Middle frontal gyrus (tissue), 1 donor: ENCODE results near the gene ACAD10.

ENCODE experiments used
- DNase-seq: peaks from one replicate; pipeline ENCODE4 v3.0.0-alpha.2; 2015; ENCODE audit warnings: low spot score; ENCODE audit errors: extremely low spot score

The ACAD10 gene

GRCh38 chr12:111775205-111776193 lies 89.6 kb downstream of the ACAD10 start:
- DNase-seq: peak; percentile 51

- no peak for DNase-seq
Observed at GRCh38 chr12:111776836-111777344, 91.0 kb downstream of the ACAD10 start.

- DNase-seq: no peak
Observed at GRCh38 chr12:111777345-111778045, 91.6 kb downstream of the ACAD10 start.

GRCh38 chr12:111780166-111780565 lies 94.3 kb downstream of the ACAD10 start:
- DNase-seq: no peak

DNA sequence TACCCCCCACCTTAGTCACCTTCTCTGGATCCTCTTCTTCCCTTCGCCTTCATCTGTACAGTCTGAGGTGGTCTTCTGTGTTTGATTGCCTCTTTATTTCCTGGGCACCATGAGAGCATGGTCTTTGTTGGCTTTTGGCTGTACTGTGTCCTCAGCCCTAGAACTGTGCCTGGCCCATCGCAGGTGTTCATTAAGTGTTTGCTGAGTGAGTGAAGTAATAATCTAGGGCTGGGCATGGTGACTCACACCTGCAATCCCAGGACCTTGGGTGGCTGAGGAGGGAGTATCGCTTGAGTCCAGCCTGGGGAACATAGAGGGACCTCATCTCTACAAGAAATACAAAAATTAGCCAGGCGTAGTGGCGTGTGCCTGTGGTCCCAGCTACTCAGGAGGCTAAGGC lies 94.8 kb downstream of the ACAD10 start:
- no peak for DNase-seq

DNA sequence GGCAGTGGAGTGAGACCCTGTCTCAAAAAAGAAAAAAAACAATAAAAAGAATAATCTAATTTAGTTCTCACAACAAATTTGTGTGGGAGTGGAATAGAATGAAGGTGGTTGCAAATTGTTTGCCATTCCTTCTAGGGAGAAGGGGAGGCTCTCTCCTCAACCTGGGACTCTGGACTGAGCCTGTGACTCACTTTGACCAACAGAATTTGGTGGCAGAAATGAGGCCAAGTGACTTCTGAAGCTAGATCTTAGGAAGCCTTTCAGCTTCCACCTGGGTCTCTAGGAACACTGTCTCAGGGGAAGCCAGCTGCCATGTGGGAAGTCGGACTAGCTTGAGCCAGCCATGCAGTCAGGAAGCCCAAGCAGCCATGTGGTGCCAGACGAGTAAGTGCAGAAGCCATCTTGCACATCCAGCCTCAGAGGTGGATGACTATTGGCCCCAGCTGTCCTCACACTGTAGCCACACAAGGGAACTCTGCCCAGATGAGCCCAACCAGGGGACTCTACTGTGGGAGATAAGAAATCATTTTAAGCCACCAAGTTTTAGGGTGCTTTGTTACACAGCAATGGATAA lies 95.3 kb downstream of the ACAD10 start:
- no peak for DNase-seq

DNA sequence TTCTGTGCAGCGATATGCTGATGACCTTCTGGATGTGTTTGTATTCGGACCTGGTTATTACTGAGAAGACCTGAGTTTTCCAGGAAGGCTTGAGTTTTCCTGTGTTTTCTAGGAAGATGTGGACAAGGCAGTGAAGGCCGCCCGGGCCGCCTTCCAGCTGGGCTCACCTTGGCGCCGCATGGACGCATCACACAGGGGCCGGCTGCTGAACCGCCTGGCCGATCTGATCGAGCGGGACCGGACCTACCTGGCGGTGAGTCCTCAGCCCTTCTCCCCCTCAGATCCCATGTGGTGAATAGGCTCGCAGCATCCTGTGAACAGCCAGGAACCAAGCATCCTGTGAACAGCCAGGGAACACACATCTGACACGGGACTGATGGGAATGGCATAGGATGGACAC lies 97.2 kb downstream of the ACAD10 start:
- DNase-seq: no peak

- DNase-seq: no peak
Observed at GRCh38 chr12:111784953-111785352, 99.1 kb downstream of the ACAD10 start.

GRCh38 chr12:111785651-111786050 lies 99.8 kb downstream of the ACAD10 start:
- no peak for DNase-seq

GRCh38 chr12:111788178-111788654 lies 102.4 kb downstream of the ACAD10 start:
- no peak for DNase-seq

- DNase-seq: no peak
Observed at GRCh38 chr12:111789779-111790178, 103.9 kb downstream of the ACAD10 start.

DNA sequence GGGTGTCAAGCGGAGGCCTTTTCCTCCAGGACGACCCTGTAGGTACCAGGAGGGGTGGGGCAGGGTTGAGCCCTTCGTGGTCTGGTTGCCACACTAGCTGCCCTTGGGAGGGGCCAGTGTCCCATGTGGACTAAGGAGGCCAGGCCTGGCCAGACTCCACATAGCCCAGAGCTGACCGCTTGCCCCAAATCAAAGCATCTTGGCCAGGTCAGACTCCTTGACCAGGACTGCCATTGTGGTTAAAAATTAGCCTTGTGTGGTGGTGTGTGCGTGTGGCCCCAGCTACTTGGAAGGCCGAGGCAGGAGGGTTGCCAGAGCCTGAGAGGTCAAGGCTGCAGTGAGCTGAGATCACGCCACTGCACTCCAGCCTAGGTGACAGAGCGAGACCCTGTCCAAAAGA lies 105.7 kb downstream of the ACAD10 start:
- DNase-seq: no peak

GRCh38 chr12:111792155-111792855 lies 106.5 kb downstream of the ACAD10 start:
- no peak for DNase-seq

DNA sequence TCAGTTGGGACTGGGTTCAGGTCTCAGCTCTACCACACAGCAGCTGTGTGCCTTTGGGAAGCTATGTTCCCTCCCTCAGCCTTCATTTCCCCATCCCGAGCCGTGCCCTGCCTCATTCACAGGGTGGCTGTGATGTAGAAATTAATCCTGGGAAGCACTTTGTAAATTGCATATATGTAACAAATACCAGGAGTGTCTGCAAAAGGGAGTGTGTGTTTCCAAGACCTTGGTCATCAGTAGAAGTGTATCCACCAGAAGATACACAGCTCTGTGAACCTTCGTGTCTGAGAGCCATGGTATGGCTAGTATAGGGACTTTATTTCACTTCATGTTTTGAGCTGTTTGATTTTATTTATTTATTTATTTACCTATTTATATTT lies 107.0 kb downstream of the ACAD10 start:
- DNase-seq: no peak

DNA sequence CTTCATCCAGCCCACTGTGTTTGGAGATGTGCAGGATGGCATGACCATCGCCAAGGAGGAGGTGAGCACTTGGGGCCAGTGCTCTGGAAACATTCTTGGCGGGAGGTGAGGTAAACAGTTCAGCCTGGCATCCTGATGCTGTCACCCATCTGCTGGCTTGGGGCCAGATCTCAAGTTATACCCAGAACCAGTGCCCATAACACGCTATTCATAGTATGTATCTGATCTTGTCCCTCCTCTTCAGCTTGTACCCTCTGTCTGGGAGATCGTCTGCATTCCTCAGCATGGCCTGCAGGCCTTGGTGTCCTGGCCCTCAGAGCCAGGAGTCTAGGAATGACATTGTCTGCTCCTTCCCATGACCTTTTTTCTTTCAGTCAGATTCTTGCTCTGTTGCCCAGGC lies 112.3 kb downstream of the ACAD10 start:
- DNase-seq: no peak

GRCh38 chr12:111799758-111800157 lies 113.9 kb downstream of the ACAD10 start:
- no peak for DNase-seq

- no peak for DNase-seq
Observed at GRCh38 chr12:111803038-111803626, 117.3 kb downstream of the ACAD10 start.

DNA sequence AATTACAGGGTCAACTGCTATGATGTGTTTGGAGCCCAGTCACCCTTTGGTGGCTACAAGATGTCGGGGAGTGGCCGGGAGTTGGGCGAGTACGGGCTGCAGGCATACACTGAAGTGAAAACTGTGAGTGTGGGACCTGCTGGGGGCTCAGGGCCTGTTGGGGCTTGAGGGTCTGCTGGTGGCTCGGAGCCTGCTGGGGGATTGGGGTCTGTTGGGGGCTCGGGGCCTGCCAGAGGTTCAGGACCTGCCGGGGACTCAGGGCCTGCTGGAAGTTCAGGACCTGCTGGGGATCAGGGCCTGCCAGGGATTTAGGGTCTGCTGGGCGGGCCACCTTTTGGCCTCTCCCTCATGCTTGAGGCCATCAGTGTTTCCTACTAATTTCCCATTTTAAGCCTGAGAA lies 118.0 kb downstream of the ACAD10 start:
- DNase-seq: no peak

DNA sequence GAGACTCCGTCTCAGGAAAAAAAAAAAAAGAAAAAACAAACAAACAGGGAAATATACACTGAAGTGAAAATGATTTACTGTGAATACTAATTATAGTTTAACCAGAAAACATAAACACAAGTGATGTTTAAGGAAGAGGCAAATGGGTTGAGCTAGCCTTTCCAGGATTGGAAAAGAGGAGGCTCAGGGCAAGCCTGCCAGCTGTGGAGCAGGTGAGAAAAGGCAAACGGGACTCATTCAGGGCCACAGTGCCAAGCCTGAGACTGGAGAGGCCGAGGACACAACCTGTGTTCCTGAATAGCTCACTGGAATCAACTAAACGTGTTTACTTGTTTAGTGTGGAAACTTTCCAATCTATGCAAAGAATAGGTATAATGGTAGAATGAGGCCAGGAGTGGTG lies 120.5 kb downstream of the ACAD10 start:
- no peak for DNase-seq
